T47D (cell line): ENCODE results near the gene RAB24.

Source experiments
- DNase-seq, 2 experiments: peaks; one replicate each; pipeline versions ENCODE4 v3.0.0 to v3.0.0-alpha.2; 2011 to 2012; ENCODE audit warnings: low read depth in 1 of 2, low spot score in 1 of 2
- JUND ChIP-seq: IDR thresholded peaks from 2 replicates; pipeline ENCODE4 v1.6.1; 2012; ENCODE audit warnings: low read depth
- in situ Hi-C: cut with HindIII; loops from 2 replicates; pipeline ENCODE4 v1.10.0; 2016; ENCODE audit warnings: low sequenced_read_pairs, low pct_unique_long_range_greater_than_20kb

The RAB24 gene

GRCh38 chr5:177256296-177256695 is 47.2 kb downstream of the RAB24 start:
- TF ChIP-seq JUND: no peak
- in situ Hi-C loops: no loop called here
- DNase-seq: peak in 1 of 2 experiments; percentile 14

- in situ Hi-C loops: no loop called here
- TF ChIP-seq JUND: no peak
These were observed 50.3 kb downstream of the RAB24 start for GRCh38 chr5:177253252-177253651.

More at GRCh38 chr5:177253252-177253651, 50.3 kb downstream of the RAB24 start:
- DNase-seq: no peak
